GM18505 (cell line): ENCODE results near the gene MED15.
"Not testable (repeated sequence)": the region's sequence is repeated elsewhere in the genome, so short reads cannot be mapped to it uniquely, and the experiment has no call there.

Experiments
- ATAC-seq: cut with Tn5 transposase; IDR thresholded peaks from one replicate; pipeline ENCODE4 v1.9.1; 2021; ENCODE audit not compliant: unreplicated experiment
- POLR2A ChIP-seq: IDR thresholded peaks from 4 replicates; pipeline ENCODE4 v1.6.1; 2011; ENCODE audit warnings: borderline replicate concordance; ENCODE audit not compliant: insufficient read depth, insufficient read length; ENCODE audit errors: extremely low read depth

The MED15 gene

DNA sequence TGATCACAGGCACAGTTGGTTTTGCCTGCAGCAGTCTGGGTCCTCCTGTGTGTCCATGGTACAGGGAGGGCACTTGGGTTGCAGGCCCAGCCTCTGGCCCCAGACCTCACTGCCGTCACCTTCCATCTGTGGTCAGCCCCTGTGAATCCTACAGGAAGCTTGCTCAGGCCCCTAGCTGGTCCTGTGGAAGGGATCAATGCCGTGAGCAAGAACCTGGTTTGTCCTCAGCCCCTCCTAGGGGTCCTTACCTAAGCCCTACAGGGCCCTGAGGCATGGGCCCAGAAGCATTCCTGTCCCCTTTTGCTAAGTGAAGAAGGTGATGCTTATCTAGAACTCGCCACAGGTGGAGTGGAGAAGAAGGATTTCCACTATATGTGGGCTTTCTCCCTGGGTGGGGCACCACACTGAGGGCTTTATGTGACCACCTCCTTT lies 29.9 kb downstream of the MED15 start:
- ATAC-seq = no peak
- no peak for TF ChIP-seq POLR2A

GRCh38 chr22:20537983-20538382 lies 30.6 kb downstream of the MED15 start:
- no peak for TF ChIP-seq POLR2A
- no peak for ATAC-seq

DNA sequence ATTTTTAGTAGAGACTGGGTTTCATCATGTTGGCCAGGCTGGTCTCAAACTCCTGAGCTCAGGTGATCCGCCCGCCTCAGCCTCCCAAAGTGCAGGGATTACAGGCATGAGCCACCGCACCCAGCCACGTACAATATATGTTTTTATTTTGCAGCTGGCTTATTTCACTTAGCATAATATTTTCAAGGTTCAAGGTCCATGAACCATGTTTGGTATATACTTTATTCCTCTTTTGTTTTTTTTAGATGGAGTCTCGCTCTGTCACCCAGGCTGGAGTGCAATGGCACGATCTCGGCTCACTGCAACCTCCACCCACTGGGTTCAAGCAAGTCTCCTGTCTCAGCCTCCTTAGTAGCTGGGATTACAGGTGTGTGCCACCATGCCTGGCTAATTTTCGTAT lies 31.5 kb downstream of the MED15 start:
- ATAC-seq = not testable (repeated sequence)

- ATAC-seq = no peak
- TF ChIP-seq POLR2A = no peak
These were observed 34.6 kb downstream of the MED15 start for GRCh38 chr22:20542055-20542454.

- no peak for TF ChIP-seq POLR2A
- no peak for ATAC-seq
These were observed 35.3 kb downstream of the MED15 start for GRCh38 chr22:20542736-20543135.

DNA sequence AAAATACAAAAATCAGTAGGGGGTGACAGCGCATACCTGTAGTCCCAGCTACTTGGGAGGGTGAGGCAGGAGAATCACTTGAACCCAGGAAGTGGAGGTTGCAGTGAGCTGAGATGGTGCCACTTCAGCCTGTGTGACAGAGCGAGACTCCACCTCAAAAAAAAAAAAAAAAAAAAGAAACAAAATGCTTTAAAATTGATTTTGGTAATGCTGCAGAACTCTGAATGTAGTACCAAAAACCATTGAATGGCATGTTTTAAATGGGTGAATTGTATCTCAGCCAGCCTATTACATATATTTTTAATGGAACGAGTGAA lies 37.9 kb downstream of the MED15 start:
- ATAC-seq = not testable (repeated sequence)

DNA sequence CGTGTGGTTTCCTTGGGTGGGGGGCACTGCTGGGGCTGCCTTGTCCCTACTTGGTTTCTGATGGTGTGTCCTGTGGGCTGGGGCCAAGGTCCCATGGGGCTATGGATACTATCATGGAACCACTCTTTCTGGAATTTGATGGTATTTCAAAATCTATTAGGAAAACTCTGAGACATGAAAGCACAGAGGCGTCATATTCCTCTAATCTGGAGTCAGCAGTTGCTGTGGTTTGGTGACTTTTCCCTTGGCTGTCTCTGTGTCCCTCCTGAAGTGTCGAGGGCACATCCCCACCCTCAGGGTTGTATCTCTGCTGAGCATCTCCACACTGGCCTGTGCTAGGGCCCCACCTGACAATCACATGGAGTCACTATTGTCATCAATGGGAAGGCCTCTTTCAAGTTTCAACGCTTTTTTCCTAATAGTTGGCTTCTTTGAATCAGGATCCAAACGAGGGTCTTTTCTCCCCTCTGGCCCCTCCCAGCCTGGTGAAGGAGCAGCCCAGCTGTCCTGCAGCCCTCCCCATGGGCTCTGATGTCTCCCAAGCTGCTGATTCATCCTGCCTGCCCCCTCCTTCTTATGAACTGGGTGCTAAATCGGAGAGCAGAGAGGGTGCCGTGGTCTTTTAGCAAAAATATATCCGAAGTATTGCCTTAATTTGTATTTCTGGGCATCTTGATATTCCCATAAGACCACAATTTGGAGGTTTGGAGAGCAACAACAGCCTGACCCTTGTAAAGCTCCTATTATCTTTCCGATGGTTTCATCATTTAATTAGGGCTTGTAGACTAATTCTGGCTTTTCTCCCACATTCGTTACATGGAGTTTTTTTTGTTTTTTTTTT lies 38.5 kb downstream of the MED15 start:
- ATAC-seq = no peak
- no peak for TF ChIP-seq POLR2A

GRCh38 chr22:20546541-20546950 lies 39.1 kb downstream of the MED15 start:
- TF ChIP-seq POLR2A = no peak

GRCh38 chr22:20547029-20547428 lies 39.6 kb downstream of the MED15 start:
- no peak for ATAC-seq
- no peak for TF ChIP-seq POLR2A

More at GRCh38 chr22:20546541-20546950, 39.1 kb downstream of the MED15 start:
- ATAC-seq = no peak

DNA sequence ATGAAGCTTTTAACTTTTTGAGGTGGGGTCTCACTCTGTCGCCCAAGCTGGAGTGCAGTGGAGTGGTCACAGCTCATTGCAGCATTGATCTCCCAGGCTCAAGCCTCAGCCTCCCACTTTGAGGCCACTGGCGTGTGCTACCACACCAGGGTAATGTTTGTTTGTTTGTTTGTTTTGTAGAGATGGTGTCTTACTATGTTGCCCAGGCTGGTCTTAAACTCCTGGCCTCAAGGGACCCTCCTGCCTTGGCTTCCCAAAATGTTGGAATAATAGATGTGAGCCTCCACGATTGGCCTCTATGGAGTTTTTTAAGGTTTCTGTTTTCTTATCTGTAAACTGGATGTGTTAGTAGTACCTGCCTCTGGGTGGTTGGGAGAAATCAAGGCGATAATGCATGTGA lies 41.4 kb downstream of the MED15 start:
- ATAC-seq = no peak

GRCh38 chr22:20549232-20549841 lies 41.9 kb downstream of the MED15 start:
- TF ChIP-seq POLR2A = no peak
- ATAC-seq = no peak

More for the DNA sequence above, 41.4 kb downstream of the MED15 start:
- TF ChIP-seq POLR2A = no peak

- ATAC-seq = no peak
- TF ChIP-seq POLR2A = no peak
These were observed 42.8 kb downstream of the MED15 start for GRCh38 chr22:20550057-20550817.

- ATAC-seq = no peak
- TF ChIP-seq POLR2A = no peak
These were observed 43.7 kb downstream of the MED15 start for GRCh38 chr22:20550851-20551744.
